Activated naive CD4-positive, alpha-beta T cell treated with anti-CD3 and anti-CD28 coated beads, Interleukin-2, amount 50 U/mL, for 24 hours (primary cell): Measurements from ENCODE around the gene GHRHR.

Source experiments
- H3K27ac Mint-ChIP-seq: one replicate; pipeline ENCODE4 v1.8.0; 2021; ENCODE audit warnings: mild to moderate bottlenecking, mixed read lengths
- H3K27me3 Mint-ChIP-seq: one replicate; pipeline ENCODE4 v1.8.0; 2021; ENCODE audit warnings: mixed read lengths
- H3K36me3 Mint-ChIP-seq: one replicate; pipeline ENCODE4 v1.8.0; 2021; ENCODE audit warnings: mixed read lengths
- H3K4me1 Mint-ChIP-seq: one replicate; pipeline ENCODE4 v1.8.0; 2021; ENCODE audit warnings: mixed read lengths
- H3K4me3 Mint-ChIP-seq: one replicate; pipeline ENCODE4 v1.8.0; 2021; ENCODE audit warnings: mild to moderate bottlenecking, mixed read lengths
- H3K9me3 Mint-ChIP-seq: one replicate; pipeline ENCODE4 v1.8.0; 2021; ENCODE audit warnings: mixed read lengths

The GHRHR gene

DNA sequence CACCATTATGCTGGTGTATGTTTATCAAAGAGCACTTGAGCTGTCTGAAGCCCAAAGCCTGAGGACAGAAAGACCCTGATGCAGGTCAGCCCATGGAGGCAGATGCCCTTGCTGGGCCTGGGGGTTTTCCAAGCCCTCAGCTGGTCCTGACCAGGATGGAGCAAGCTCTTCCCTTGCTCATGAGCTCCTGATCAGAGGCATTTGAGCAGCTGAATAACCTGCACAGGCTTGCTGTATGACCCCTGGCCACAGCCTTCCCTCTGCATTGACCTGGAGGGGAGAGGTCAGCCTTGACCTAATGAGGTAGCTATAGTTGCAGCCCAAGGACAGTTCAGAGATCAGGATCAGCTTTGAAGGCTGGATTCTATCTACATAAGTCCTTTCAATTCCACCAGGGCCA lies 39.1 kb upstream of the GHRHR start:
- Mint-ChIP-seq H3K27ac (no peak overlapping the region), H3K4me3 (no peak overlapping the region), H3K27me3 (no peaks in the 10 kb centered on the region), H3K36me3 (no peaks in the 10 kb centered on the region), H3K4me1 (no peaks in the 10 kb centered on the region), H3K9me3 (no peaks in the 10 kb centered on the region)

GRCh38 chr7:30925117-30925516 lies 38.6 kb upstream of the GHRHR start:
- Mint-ChIP-seq H3K27me3 (no peaks in the 10 kb centered on the region), H3K4me3 (no peak overlapping the region), H3K36me3 (no peaks in the 10 kb centered on the region)

GRCh38 chr7:30925913-30926312 lies 37.8 kb upstream of the GHRHR start:
- Mint-ChIP-seq H3K4me3 (no peak overlapping the region), H3K36me3 (no peaks in the 10 kb centered on the region)

More at GRCh38 chr7:30925117-30925516, 38.6 kb upstream of the GHRHR start:
- Mint-ChIP-seq H3K4me1 (no peaks in the 10 kb centered on the region), H3K27ac (no peak overlapping the region), H3K9me3 (no peaks in the 10 kb centered on the region)

DNA sequence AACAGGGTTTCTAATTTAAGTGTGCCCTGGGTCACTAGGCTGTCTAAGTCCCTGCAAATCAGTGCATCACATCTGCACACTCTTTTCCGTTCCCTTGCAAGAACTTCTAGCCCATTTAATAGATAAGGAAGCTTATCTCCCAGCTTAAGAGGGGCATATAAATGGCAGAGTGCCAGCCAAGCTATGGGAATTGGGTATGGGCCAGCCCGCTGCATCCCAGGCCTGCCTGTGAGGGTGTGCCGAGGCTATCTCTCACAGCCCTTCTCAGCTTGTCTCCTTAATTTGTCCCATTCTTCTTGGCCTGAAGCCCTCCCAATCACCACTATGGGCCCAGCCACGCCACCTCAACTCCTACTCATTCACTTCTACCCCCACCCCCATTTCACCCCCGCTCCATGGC lies 37.4 kb upstream of the GHRHR start:
- Mint-ChIP-seq H3K4me3 (no peak overlapping the region), H3K4me1 (no peaks in the 10 kb centered on the region), H3K36me3 (no peaks in the 10 kb centered on the region), H3K27ac (no peak overlapping the region), H3K9me3 (no peaks in the 10 kb centered on the region), H3K27me3 (no peaks in the 10 kb centered on the region)

More at GRCh38 chr7:30925913-30926312, 37.8 kb upstream of the GHRHR start:
- H3K27ac Mint-ChIP-seq: no peak overlapping the region
- no peaks in the 10 kb centered on the region for H3K27me3 Mint-ChIP-seq
- H3K9me3 Mint-ChIP-seq: no peaks in the 10 kb centered on the region
- no peaks in the 10 kb centered on the region for H3K4me1 Mint-ChIP-seq

- no peaks in the 10 kb centered on the region for H3K27me3 Mint-ChIP-seq
- no peak overlapping the region for H3K27ac Mint-ChIP-seq
- no peaks in the 10 kb centered on the region for H3K9me3 Mint-ChIP-seq
- H3K4me3 Mint-ChIP-seq: no peak overlapping the region
- no peaks in the 10 kb centered on the region for H3K36me3 Mint-ChIP-seq
- no peaks in the 10 kb centered on the region for H3K4me1 Mint-ChIP-seq
These were observed 36.7 kb upstream of the GHRHR start for GRCh38 chr7:30927040-30927439.

DNA sequence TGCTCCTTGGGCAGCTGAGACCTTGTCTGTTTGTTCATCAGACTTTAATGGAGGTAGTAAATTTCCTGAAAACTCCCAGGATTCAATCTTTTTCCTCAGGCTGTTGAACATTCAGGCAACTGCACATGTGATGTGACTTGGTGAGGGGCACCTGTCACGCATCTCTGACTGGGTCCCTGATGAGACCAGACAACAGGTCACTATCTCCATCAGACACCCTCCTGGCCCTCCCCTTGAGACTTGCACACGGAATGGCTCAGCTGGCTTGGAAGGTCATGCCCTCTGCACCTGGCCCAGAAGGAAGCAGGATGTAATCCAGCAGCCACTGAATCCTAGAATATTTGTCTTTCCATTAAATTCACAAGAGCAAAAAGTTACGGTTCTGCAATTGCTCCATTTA lies 36.2 kb upstream of the GHRHR start:
- Mint-ChIP-seq H3K4me3 (no peak overlapping the region), H3K27ac (no peak overlapping the region), H3K4me1 (no peaks in the 10 kb centered on the region), H3K27me3 (no peaks in the 10 kb centered on the region), H3K9me3 (no peaks in the 10 kb centered on the region), H3K36me3 (no peaks in the 10 kb centered on the region)

DNA sequence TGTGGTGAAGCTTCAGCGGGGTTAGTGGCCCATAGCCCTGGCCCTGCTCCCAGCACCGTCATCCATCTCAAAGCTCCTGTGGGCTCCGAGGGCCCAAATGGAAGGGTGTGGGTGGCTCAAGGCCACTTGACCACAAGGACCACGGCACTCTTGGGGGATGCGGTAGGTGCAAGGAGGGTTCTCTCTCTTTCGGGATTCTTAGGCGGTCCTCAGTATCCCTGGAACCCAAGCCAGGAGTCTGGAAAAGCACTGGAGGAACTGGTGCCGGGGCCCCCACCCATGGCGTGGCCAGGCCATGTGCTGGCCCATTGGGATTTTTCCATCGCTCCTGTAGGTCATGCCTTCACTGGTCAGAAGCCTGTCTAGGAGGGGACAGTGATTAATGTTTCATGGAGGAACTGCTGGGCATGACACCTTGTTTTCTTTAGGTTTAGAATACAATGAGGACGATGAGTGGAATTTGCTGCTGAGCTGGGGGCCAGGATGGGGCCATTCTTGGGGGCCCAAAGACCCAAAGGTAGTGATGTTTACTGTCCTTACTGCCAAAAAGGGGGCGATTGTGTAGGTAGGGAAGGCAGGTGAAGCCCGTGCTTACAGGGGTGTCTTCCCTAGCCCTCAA lies 35.4 kb upstream of the GHRHR start:
- no peaks in the 10 kb centered on the region for H3K36me3 Mint-ChIP-seq
- no peak overlapping the region for H3K27ac Mint-ChIP-seq
- no peaks in the 10 kb centered on the region for H3K9me3 Mint-ChIP-seq
- H3K4me3 Mint-ChIP-seq: no peak overlapping the region
- no peaks in the 10 kb centered on the region for H3K27me3 Mint-ChIP-seq
- H3K4me1 Mint-ChIP-seq: no peaks in the 10 kb centered on the region

DNA sequence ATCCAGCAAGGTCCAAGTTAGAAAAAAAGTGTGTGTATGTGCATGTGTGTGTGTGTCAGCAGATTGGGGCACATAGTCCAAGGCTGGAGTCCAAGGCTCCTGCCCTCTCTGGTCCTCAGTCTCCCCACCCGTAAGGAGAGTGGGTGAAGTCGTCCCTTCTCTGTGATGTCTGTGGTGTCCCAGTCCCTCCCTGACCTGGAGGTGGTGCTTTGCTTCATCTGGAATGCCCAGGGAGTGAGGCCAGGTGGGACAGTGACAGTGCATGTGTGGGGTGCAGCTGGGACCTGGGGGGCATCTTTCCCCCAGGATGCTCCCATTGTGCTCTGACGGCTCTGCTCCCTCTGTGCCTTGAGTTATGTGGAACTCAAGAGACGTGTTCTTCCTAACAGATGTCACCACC lies 34.1 kb upstream of the GHRHR start:
- no peaks in the 10 kb centered on the region for H3K27me3 Mint-ChIP-seq
- H3K4me1 Mint-ChIP-seq: no peaks in the 10 kb centered on the region
- H3K27ac Mint-ChIP-seq: no peak overlapping the region
- no peak overlapping the region for H3K4me3 Mint-ChIP-seq
- no peaks in the 10 kb centered on the region for H3K9me3 Mint-ChIP-seq
- H3K36me3 Mint-ChIP-seq: no peaks in the 10 kb centered on the region

GRCh38 chr7:30930621-30931020 lies 33.1 kb upstream of the GHRHR start:
- Mint-ChIP-seq H3K36me3 (no peaks in the 10 kb centered on the region), H3K27ac (no peak overlapping the region), H3K27me3 (no peaks in the 10 kb centered on the region), H3K4me1 (no peaks in the 10 kb centered on the region), H3K4me3 (no peak overlapping the region), H3K9me3 (no peaks in the 10 kb centered on the region)

GRCh38 chr7:30931161-30931928 lies 32.4 kb upstream of the GHRHR start:
- Mint-ChIP-seq H3K27ac (no peak overlapping the region), H3K36me3 (no peaks in the 10 kb centered on the region), H3K9me3 (no peaks in the 10 kb centered on the region), H3K4me1 (no peaks in the 10 kb centered on the region), H3K4me3 (no peak overlapping the region), H3K27me3 (no peaks in the 10 kb centered on the region)

GRCh38 chr7:30931929-30932540 lies 31.7 kb upstream of the GHRHR start:
- Mint-ChIP-seq H3K4me1 (no peaks in the 10 kb centered on the region), H3K27ac (no peak overlapping the region), H3K9me3 (no peaks in the 10 kb centered on the region), H3K27me3 (peaks cover 1% of the 10 kb centered on the region), H3K36me3 (no peaks in the 10 kb centered on the region), H3K4me3 (no peak overlapping the region)

DNA sequence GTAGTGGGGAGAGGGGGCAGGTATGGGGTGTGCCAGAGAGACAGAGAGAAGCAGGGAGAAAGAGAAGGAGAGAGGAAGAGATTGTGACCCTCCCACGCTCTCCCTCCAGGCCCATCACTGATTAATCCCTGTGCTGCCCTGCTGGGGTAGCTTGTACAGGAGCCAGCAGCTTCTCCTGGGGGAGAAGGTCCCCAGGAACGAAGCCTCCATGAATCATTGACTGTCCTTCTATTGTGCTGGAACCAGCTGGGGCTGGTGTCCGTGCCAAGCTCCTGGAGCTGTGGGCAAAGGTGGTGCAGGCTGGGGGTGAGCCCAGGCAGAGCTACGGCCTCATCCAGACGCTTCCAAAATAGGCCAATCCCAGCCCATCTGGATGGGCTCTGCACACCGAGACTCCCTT lies 31.2 kb upstream of the GHRHR start:
- Mint-ChIP-seq H3K9me3 (no peaks in the 10 kb centered on the region), H3K27ac (no peak overlapping the region), H3K4me3 (no peak overlapping the region)

GRCh38 chr7:30933124-30933974 lies 30.4 kb upstream of the GHRHR start:
- H3K4me3 Mint-ChIP-seq: no peak overlapping the region
- H3K27ac Mint-ChIP-seq: no peak overlapping the region
- no peaks in the 10 kb centered on the region for H3K4me1 Mint-ChIP-seq
- H3K27me3 Mint-ChIP-seq: peaks cover 3% of the 10 kb centered on the region
- H3K9me3 Mint-ChIP-seq: no peaks in the 10 kb centered on the region
- H3K36me3 Mint-ChIP-seq: no peaks in the 10 kb centered on the region

More for the DNA sequence above, 31.2 kb upstream of the GHRHR start:
- Mint-ChIP-seq H3K4me1 (no peaks in the 10 kb centered on the region), H3K36me3 (no peaks in the 10 kb centered on the region), H3K27me3 (peaks cover 1% of the 10 kb centered on the region)

- H3K4me3 Mint-ChIP-seq: no peak overlapping the region
- H3K27ac Mint-ChIP-seq: no peak overlapping the region
- H3K27me3 Mint-ChIP-seq: peaks cover 3% of the 10 kb centered on the region
- H3K36me3 Mint-ChIP-seq: no peaks in the 10 kb centered on the region
- no peaks in the 10 kb centered on the region for H3K9me3 Mint-ChIP-seq
- H3K4me1 Mint-ChIP-seq: no peaks in the 10 kb centered on the region
These were observed 29.5 kb upstream of the GHRHR start for GRCh38 chr7:30934225-30934624.

GRCh38 chr7:30934732-30935568 lies 28.8 kb upstream of the GHRHR start:
- peaks cover 6% of the 10 kb centered on the region for H3K27me3 Mint-ChIP-seq
- no peak overlapping the region for H3K27ac Mint-ChIP-seq

More at GRCh38 chr7:30934732-30935568, 28.8 kb upstream of the GHRHR start:
- H3K9me3 Mint-ChIP-seq: no peaks in the 10 kb centered on the region
- H3K4me1 Mint-ChIP-seq: no peaks in the 10 kb centered on the region
- H3K4me3 Mint-ChIP-seq: no peak overlapping the region
- no peaks in the 10 kb centered on the region for H3K36me3 Mint-ChIP-seq
